Endodermal cell (in vitro differentiated cells): Measurements from ENCODE around the gene IDH2. TPM values are rescaled to one million over a fixed set of nuclear protein-coding genes. Genes with fewer than 3 reads are reported as not detected.
"Not testable (repeated sequence)": the region's sequence is repeated elsewhere in the genome, so short reads cannot be mapped to it uniquely, and the experiment has no call there.

Source experiments
- DNase-seq: peaks from one replicate; pipeline ENCODE4 v3.0.0-alpha.2; 2017
- H3K27ac ChIP-seq: 2 replicates; pipeline ENCODE4 v1.5.1; 2013; ENCODE audit warnings: mild to moderate bottlenecking, low read depth, low read length, moderate library complexity
- H3K27me3 ChIP-seq: 2 replicates; pipeline ENCODE4 v1.6.1; 2013; ENCODE audit warnings: mild to moderate bottlenecking, low read length, moderate library complexity; ENCODE audit not compliant: insufficient read depth, control insufficient read depth, poor library complexity, severe bottlenecking
- H3K36me3 ChIP-seq: 2 replicates; pipeline ENCODE4 v1.7.0; 2013; ENCODE audit warnings: mild to moderate bottlenecking, low read length, moderate library complexity; ENCODE audit not compliant: control insufficient read depth, insufficient read depth
- H3K4me1 ChIP-seq: one replicate; pipeline ENCODE4 v1.7.0; 2013; ENCODE audit warnings: low read length; ENCODE audit not compliant: control insufficient read depth, insufficient read depth
- H3K4me3 ChIP-seq: 2 replicates; pipeline ENCODE4 v1.5.1; 2013; ENCODE audit warnings: mild to moderate bottlenecking, low read length, moderate library complexity
- H3K9ac ChIP-seq: 2 replicates; pipeline ENCODE4 v1.6.1; 2013; ENCODE audit warnings: mild to moderate bottlenecking, low read length, moderate library complexity; ENCODE audit not compliant: poor library complexity, severe bottlenecking; ENCODE audit errors: extremely low read depth
- H3K9me3 ChIP-seq: 2 replicates; pipeline ENCODE4 v1.6.1; 2013; ENCODE audit warnings: mild to moderate bottlenecking, low read length, moderate library complexity; ENCODE audit not compliant: control insufficient read depth
- H3K27ac Mint-ChIP-seq: 2 replicates; pipeline ENCODE4 v1.8.0; 2020; ENCODE audit warnings: mixed read lengths
- H3K27me3 Mint-ChIP-seq: 2 replicates; pipeline ENCODE4 v1.8.0; 2021; ENCODE audit warnings: mild to moderate bottlenecking, mixed read lengths; ENCODE audit not compliant: insufficient read depth
- H3K36me3 Mint-ChIP-seq: 2 replicates; pipeline ENCODE4 v1.8.0; 2020; ENCODE audit warnings: low read depth, mixed read lengths
- H3K4me1 Mint-ChIP-seq: 2 replicates; pipeline ENCODE4 v1.8.0; 2020; ENCODE audit warnings: mixed read lengths
- H3K4me3 Mint-ChIP-seq: 2 replicates; pipeline ENCODE4 v1.8.0; 2020; ENCODE audit warnings: mild to moderate bottlenecking, moderate library complexity, mixed read lengths
- H3K9me3 Mint-ChIP-seq: 2 replicates; pipeline ENCODE4 v1.8.0; 2020; ENCODE audit warnings: mild to moderate bottlenecking, mixed read lengths
- WGBS, 2 experiments: methylation state at CpG; one replicate each; pipeline versions ENCODE4 v1.1.5 to v1.1.7; 2013; ENCODE audit warnings: missing lambda C conversion rate in 2 of 2, mixed read lengths in 1 of 2; ENCODE audit not compliant: insufficient coverage in 1 of 2, insufficient read length in 1 of 2; 5-methylcytosine and 5-hydroxymethylcytosine counted together
- long read RNA-seq, 4 experiments: library from polyadenylated mRNA in 2 of 4; library from RNA in 1 of 4; library from capped mRNA in 1 of 4; stranded (forward) in 3 of 4; unstranded in 1 of 4; transcript quantifications; one replicate each; pipeline ENCODE4 v2.0.0, GENCODE V29; 2020 to 2021; ENCODE audit warnings: inconsistent platforms in 1 of 4
- polyA plus RNA-seq, 2 experiments: library from polyadenylated mRNA; stranded (reverse); fragments of 50-300 nt; gene quantifications; one replicate each; pipeline ENCODE4 v1.2.3, GENCODE V29; 2013
- total RNA-seq, 2 donors: library from RNA; stranded (reverse); fragmentation: NEBNext Ultra II Directional in 1 of 2; extraction: Animal tissue kit (Norgen Biotek cat#: 25700) in 1 of 2; gene quantifications; 2 replicates in 1 of 2; 3 replicates in 1 of 2; pipeline ENCODE4 v1.2.1, GENCODE V29; 2021
- TF ChIP-seq, protein P1 (sequence below): fragments of 200-600 bp; sonication (generic); conservative IDR thresholded peaks from 2 replicates; pipeline ENCODE4 v1.5.0; 2021; ENCODE audit warnings: antibody characterized with exemption, mild to moderate bottlenecking

IDH2 gene
- 10 to 100 TPM; 27.0 to 50.8 TPM for total RNA-seq
- polyA plus RNA-seq (2013, experiment 1 of 2) = 120 TPM
- 116 TPM for polyA plus RNA-seq (2013, experiment 2 of 2)
- long read RNA-seq, experiment 1, transcript IDH2-201 (11 exons, 2,694 nt) = major isoform, 11 of 23 reads
- long read RNA-seq, experiment 1, partial matches to known transcripts = 8 of 23 reads
- long read RNA-seq, experiment 1, other reads (novel, unspliced or antisense) = 4 of 23 reads
- long read RNA-seq, experiment 2, transcript IDH2-201 (11 exons, 2,694 nt) = major isoform, 62 of 70 reads
- long read RNA-seq, experiment 2, partial matches to known transcripts = 5 of 70 reads
- long read RNA-seq, experiment 2, other reads (novel, unspliced or antisense) = 2 of 70 reads
- long read RNA-seq, experiment 3, transcript IDH2-201 (11 exons, 2,694 nt) = major isoform, 148 of 163 reads
- long read RNA-seq, experiment 3, partial matches to known transcripts = 5 of 163 reads
- long read RNA-seq, experiment 3, other reads (novel, unspliced or antisense) = 7 of 163 reads
- long read RNA-seq, experiment 4, partial matches to known transcripts = 0 of 3 reads
- long read RNA-seq, experiment 4, other reads (novel, unspliced or antisense) = 0 of 3 reads

DNA sequence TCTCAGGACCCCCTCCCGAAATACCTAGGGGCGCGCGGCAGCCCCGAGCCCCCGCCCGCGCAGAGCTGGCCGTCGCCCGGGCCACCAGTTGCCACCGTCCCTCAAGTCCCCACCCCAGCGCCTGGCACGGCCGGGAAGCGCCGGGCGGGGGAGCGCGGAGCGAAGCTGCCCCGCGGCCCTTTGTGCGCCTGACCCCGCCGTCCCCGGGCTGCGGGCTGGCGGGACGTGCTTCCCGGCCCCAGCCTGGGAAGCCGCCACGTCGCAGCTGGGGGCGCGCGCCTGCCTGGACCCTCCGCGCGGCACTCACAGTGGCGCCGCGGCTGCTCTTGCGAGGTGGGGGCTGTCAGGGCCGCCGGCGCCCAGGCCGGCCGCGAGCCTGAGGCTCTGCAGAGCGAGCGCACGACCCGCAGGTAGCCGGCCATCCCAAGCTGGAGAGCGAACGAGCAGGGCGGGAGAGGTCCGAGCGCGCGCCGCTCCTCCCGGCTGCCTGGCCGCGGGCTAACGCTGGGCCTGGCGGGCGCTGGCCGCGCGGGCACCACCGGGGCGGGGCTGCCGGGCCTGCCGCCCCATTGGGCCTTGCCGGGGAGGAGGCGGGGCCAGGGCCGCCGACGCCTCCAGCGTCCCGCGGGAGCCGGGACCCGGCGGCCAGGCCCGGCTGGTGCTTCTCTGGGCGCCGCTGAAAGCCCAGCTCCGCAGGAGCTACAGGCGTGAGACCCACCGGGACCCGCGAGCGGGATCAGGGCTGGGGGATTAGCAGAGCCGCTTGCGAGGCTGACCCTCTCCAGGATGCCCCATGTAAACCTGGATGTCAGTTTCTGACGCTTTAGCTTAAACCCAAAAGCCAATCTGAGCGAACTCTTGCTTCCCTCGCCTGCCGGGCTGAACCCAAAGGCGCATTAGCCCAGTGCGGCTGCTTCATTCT lies at the start of gene IDH2:
IDH2 (minus strand) TSS at position 500 of the 922 bp plus-strand sequence; CDS start at position 422, 78 bp downstream.
- H3K27ac ChIP-seq = peak within 1 kb of the TSS; percentile 90
- H3K4me3 ChIP-seq = peak within 1 kb of the TSS; percentile 82
- H3K27me3 ChIP-seq = peaks cover 53% of the 10 kb centered on the region
- Mint-ChIP-seq H3K4me1 (peaks cover 21% of the 10 kb centered on the region), H3K36me3 (no peaks in the 10 kb centered on the region), H3K27me3 (peaks cover 79% of the 10 kb centered on the region), H3K4me3 (peak within 1 kb of the TSS; percentile 64), H3K9me3 (no peaks in the 10 kb centered on the region), H3K27ac (no peak within 1 kb of the TSS)
- WGBS, 2 experiments = 0 to 1% methylated on average over 34 to 104 of the region's 104 CpGs
- H3K4me1 ChIP-seq = peaks cover 2% of the 10 kb centered on the region
- TF ChIP-seq, protein P1, sequence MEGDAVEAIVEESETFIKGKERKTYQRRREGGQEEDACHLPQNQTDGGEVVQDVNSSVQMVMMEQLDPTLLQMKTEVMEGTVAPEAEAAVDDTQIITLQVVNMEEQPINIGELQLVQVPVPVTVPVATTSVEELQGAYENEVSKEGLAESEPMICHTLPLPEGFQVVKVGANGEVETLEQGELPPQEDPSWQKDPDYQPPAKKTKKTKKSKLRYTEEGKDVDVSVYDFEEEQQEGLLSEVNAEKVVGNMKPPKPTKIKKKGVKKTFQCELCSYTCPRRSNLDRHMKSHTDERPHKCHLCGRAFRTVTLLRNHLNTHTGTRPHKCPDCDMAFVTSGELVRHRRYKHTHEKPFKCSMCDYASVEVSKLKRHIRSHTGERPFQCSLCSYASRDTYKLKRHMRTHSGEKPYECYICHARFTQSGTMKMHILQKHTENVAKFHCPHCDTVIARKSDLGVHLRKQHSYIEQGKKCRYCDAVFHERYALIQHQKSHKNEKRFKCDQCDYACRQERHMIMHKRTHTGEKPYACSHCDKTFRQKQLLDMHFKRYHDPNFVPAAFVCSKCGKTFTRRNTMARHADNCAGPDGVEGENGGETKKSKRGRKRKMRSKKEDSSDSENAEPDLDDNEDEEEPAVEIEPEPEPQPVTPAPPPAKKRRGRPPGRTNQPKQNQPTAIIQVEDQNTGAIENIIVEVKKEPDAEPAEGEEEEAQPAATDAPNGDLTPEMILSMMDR = no peak
- H3K36me3 ChIP-seq = no peaks in the 10 kb centered on the region
- H3K9me3 ChIP-seq = no peaks in the 10 kb centered on the region
- peak within 1 kb of the TSS; percentile 64 for H3K9ac ChIP-seq
- DNase-seq = peak; percentile 92

GRCh38 chr15:90150551-90150950 lies 48.3 kb upstream of the IDH2 start:
- H3K36me3 Mint-ChIP-seq, H3K9ac ChIP-seq, DNase-seq, H3K9me3 ChIP-seq, H3K4me1 ChIP-seq, H3K36me3 ChIP-seq, H3K4me3 ChIP-seq, H3K27me3 Mint-ChIP-seq, H3K4me3 Mint-ChIP-seq, H3K27ac Mint-ChIP-seq, H3K27me3 ChIP-seq, H3K27ac ChIP-seq, H3K9me3 Mint-ChIP-seq: not testable (repeated sequence)
- peaks cover 22% of the 10 kb centered on the region for H3K4me1 Mint-ChIP-seq
- 96 to 99% methylated on average over 9 to 10 of the region's 10 CpGs for WGBS, 2 experiments

- TF ChIP-seq, protein P1 = no peak
- Mint-ChIP-seq H3K27me3 (peaks cover 3% of the 10 kb centered on the region), H3K4me1 (peaks cover 18% of the 10 kb centered on the region), H3K9me3 (no peaks in the 10 kb centered on the region), H3K27ac (no peak overlapping the region), H3K4me3 (no peak overlapping the region), H3K36me3 (no peaks in the 10 kb centered on the region)
- H3K9ac ChIP-seq = no peak overlapping the region
- H3K9me3 ChIP-seq = no peaks in the 10 kb centered on the region
- no peaks in the 10 kb centered on the region for H3K4me1 ChIP-seq
- WGBS, 2 experiments = 92 to 94% methylated on average over 12 to 14 of the region's 14 CpGs
- H3K4me3 ChIP-seq = no peak overlapping the region
- H3K27ac ChIP-seq = no peak overlapping the region
- no peaks in the 10 kb centered on the region for H3K27me3 ChIP-seq
- no peaks in the 10 kb centered on the region for H3K36me3 ChIP-seq
- no peak for DNase-seq
Observed at GRCh38 chr15:90149609-90150340, 47.5 kb upstream of the IDH2 start.

DNA sequence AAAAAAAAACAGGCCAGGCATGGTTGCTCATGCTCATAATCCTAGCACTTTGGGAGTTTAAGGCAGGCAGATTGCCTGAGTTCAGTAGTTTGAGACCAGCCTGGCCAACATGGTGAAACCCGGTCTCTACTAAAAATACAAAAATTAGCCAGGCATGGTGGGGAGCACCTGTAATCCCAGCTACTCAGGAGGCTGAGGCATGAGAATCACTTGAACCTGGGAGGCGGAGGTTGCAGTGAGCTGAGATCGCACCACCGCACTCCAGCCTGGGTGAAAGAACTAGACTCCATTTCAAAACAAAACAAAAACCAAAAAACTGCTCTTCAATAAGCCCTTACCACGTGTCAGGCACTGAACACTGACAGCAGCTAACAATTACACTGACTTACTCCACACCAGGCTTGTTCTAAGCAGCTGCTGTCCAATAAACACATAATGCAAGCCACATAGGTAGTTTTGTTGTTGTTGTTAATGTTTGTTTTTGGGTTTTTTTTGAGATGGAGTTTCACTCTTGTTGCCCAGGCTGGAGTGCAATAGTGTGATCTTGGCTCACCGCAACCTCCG lies 44.0 kb upstream of the IDH2 start:
- H3K27me3 ChIP-seq, H3K4me3 ChIP-seq, H3K36me3 Mint-ChIP-seq, H3K9me3 ChIP-seq, H3K4me1 ChIP-seq, H3K27ac ChIP-seq, H3K27me3 Mint-ChIP-seq, DNase-seq, H3K4me3 Mint-ChIP-seq, H3K36me3 ChIP-seq, H3K9ac ChIP-seq, H3K27ac Mint-ChIP-seq, H3K4me1 Mint-ChIP-seq, H3K9me3 Mint-ChIP-seq: not testable (repeated sequence)
- WGBS, 2 experiments = 95 to 100% methylated on average over 2 to 7 of the region's 7 CpGs
